Osteocyte (in vitro differentiated cells): ENCODE measurements around the gene ZNF491. TPM values are rescaled to one million over a fixed set of nuclear protein-coding genes. Genes with fewer than 3 reads are reported as not detected.

Source experiments
- DNase-seq: peaks from one replicate; pipeline ENCODE4 v3.0.0; 2021; ENCODE audit warnings: mixed read lengths; ENCODE audit not compliant: unreplicated experiment; ENCODE audit errors: extremely low spot score
- H3K27ac Mint-ChIP-seq: one replicate; pipeline ENCODE4 v1.8.0; 2021; ENCODE audit warnings: mild to moderate bottlenecking, mixed read lengths; ENCODE audit not compliant: unreplicated experiment
- H3K27me3 Mint-ChIP-seq: one replicate; pipeline ENCODE4 v1.8.0; 2021; ENCODE audit warnings: mixed read lengths; ENCODE audit not compliant: unreplicated experiment
- H3K36me3 Mint-ChIP-seq: one replicate; pipeline ENCODE4 v1.8.0; 2021; ENCODE audit warnings: mixed read lengths; ENCODE audit not compliant: unreplicated experiment
- H3K4me1 Mint-ChIP-seq: one replicate; pipeline ENCODE4 v1.8.0; 2021; ENCODE audit warnings: mixed read lengths; ENCODE audit not compliant: unreplicated experiment
- H3K4me3 Mint-ChIP-seq: one replicate; pipeline ENCODE4 v1.8.0; 2021; ENCODE audit warnings: mild to moderate bottlenecking, moderate library complexity, mixed read lengths; ENCODE audit not compliant: unreplicated experiment
- H3K9me3 Mint-ChIP-seq: one replicate; pipeline ENCODE4 v1.8.0; 2021; ENCODE audit warnings: mixed read lengths; ENCODE audit not compliant: unreplicated experiment
- long read RNA-seq: library from polyadenylated mRNA; unstranded; transcript quantifications from one replicate; pipeline ENCODE4 v2.0.0, GENCODE V29; 2021
- total RNA-seq: library from RNA; stranded (reverse); gene quantifications from 2 replicates; pipeline ENCODE4 v1.2.1, GENCODE V29; 2021
- TF ChIP-seq, protein P1 (sequence below): fragments of 200-600 bp; sonication (generic); IDR thresholded peaks from 2 replicates; pipeline ENCODE4 v1.5.0; 2021; ENCODE audit warnings: antibody characterized with exemption, mild to moderate bottlenecking, moderate library complexity

The ZNF491 gene
- total RNA-seq = 4.4 and 6.2 TPM in 2 replicates
- long read RNA-seq, transcript ZNF491-201 (3 exons, 2,471 nt) = major isoform, 6 of 9 reads
- long read RNA-seq, partial matches to known transcripts = 1 of 9 reads
- long read RNA-seq, other reads (novel, unspliced or antisense) = 2 of 9 reads

- H3K4me3 Mint-ChIP-seq = peak within 1 kb of the TSS; percentile 94
- H3K27me3 Mint-ChIP-seq = peaks cover 2% of the 10 kb centered on the region
Measured at GRCh38 chr19:11798391-11799330, at the start of gene ZNF491. ZNF491 (plus strand) TSS chr19:11798523; CDS start chr19:11805954, 7,431 bp downstream.

DNA sequence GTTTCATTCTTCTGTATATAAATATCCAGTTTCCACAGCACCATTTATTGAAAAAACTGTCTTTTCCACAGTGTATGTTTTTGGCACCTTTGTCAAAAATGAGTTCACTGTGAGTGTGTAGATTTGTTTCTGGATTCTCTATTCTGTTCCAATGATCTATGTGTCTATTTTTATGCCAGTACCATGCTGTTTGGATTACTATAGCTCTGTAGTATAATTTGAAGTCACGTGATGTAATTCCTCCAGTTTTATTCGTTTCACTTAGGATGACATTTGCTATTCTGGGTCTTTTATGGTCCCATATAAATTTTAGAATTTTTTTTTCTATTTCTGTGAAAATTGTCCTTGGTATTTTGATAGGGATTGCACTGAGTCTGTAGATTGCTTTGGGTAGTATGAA lies 48.6 kb upstream of the ZNF491 start:
- peaks cover 8% of the 10 kb centered on the region for H3K36me3 Mint-ChIP-seq
- H3K27ac Mint-ChIP-seq = no peak overlapping the region
- no peak overlapping the region for H3K4me3 Mint-ChIP-seq
- DNase-seq = no peak
- TF ChIP-seq, protein P1, sequence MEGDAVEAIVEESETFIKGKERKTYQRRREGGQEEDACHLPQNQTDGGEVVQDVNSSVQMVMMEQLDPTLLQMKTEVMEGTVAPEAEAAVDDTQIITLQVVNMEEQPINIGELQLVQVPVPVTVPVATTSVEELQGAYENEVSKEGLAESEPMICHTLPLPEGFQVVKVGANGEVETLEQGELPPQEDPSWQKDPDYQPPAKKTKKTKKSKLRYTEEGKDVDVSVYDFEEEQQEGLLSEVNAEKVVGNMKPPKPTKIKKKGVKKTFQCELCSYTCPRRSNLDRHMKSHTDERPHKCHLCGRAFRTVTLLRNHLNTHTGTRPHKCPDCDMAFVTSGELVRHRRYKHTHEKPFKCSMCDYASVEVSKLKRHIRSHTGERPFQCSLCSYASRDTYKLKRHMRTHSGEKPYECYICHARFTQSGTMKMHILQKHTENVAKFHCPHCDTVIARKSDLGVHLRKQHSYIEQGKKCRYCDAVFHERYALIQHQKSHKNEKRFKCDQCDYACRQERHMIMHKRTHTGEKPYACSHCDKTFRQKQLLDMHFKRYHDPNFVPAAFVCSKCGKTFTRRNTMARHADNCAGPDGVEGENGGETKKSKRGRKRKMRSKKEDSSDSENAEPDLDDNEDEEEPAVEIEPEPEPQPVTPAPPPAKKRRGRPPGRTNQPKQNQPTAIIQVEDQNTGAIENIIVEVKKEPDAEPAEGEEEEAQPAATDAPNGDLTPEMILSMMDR = no peak
- no peaks in the 10 kb centered on the region for H3K4me1 Mint-ChIP-seq
- peaks cover 18% of the 10 kb centered on the region for H3K27me3 Mint-ChIP-seq
- H3K9me3 Mint-ChIP-seq = peaks cover 50% of the 10 kb centered on the region

More at GRCh38 chr19:11798391-11799330, at the start of gene ZNF491:
- H3K9me3 Mint-ChIP-seq = peaks cover 9% of the 10 kb centered on the region
- H3K36me3 Mint-ChIP-seq = peaks cover 13% of the 10 kb centered on the region
- H3K27ac Mint-ChIP-seq = peak within 1 kb of the TSS; percentile 96
- TF ChIP-seq, protein P1 = peak; percentile 53
- peak; percentile 96 for DNase-seq
- H3K4me1 Mint-ChIP-seq = peaks cover 19% of the 10 kb centered on the region

DNA sequence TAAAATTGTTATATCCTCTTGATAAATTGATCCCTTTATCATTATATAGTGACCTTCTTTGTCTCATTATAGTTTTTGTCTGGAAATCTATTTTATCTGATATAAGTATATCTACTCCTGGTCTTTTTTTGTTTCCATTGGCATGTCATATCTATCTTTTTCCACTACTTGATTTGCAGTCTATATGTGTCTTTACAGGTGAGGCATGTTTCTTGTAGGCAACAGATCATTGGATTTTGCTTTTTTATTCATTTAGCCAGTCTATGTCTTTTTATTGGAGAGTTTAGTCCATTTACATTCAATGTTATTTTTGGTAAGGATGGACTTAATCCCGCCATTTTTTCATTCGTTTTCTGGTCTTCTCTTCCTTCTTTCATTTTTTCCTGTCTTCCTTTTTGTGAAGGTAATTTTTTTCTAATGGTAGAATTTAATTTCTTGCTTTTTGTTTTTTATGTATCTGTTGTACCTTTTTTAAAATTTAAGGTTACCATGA lies 46.0 kb upstream of the ZNF491 start:
- Mint-ChIP-seq H3K4me1 (no peaks in the 10 kb centered on the region), H3K27ac (no peak overlapping the region), H3K36me3 (peaks cover 7% of the 10 kb centered on the region), H3K9me3 (peaks cover 57% of the 10 kb centered on the region), H3K4me3 (no peak overlapping the region), H3K27me3 (peaks cover 18% of the 10 kb centered on the region)
- DNase-seq = no peak
- TF ChIP-seq, protein P1 = no peak

DNA sequence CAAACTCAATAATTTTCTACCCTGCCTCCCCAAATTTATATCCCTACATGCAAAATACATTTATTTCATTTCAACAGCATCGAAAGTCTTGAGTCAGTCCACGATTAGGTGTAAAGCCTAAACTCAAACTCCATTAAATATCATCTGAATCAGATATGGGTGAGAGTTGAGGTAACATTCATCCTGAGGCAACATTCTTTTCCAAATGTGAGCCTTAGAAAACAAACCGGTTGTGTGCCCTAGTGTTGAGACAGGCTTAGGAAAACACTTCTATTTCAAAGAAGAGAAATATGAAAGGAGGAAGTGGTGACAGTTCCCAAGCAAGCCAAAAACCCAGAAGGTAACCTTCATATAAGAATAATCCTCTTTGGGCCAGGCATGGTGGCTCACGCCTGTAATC lies 43.7 kb upstream of the ZNF491 start:
- Mint-ChIP-seq H3K36me3 (peaks cover 4% of the 10 kb centered on the region), H3K9me3 (peaks cover 44% of the 10 kb centered on the region), H3K4me3 (no peak overlapping the region), H3K27ac (no peak overlapping the region), H3K27me3 (peaks cover 15% of the 10 kb centered on the region), H3K4me1 (no peaks in the 10 kb centered on the region)
- no peak for DNase-seq
- TF ChIP-seq, protein P1 = no peak

GRCh38 chr19:11756965-11757364 lies 41.4 kb upstream of the ZNF491 start:
- peaks cover 23% of the 10 kb centered on the region for H3K9me3 Mint-ChIP-seq
- H3K36me3 Mint-ChIP-seq = peaks cover 4% of the 10 kb centered on the region
- no peak overlapping the region for H3K4me3 Mint-ChIP-seq
- H3K27me3 Mint-ChIP-seq = peaks cover 4% of the 10 kb centered on the region
- TF ChIP-seq, protein P1 = no peak
- DNase-seq = no peak
- H3K4me1 Mint-ChIP-seq = no peaks in the 10 kb centered on the region
- H3K27ac Mint-ChIP-seq = no peak overlapping the region
